H9 (cell line): ENCODE measurements around the gene MARK4. TPM values are rescaled to one million over a fixed set of nuclear protein-coding genes. Genes with fewer than 3 reads are reported as not detected.

Source experiments
- DNase-seq: peaks from one replicate; pipeline ENCODE4 v3.0.0-alpha.2; 2017
- H2AFZ ChIP-seq: one replicate; pipeline ENCODE4 v1.6.1; 2013; ENCODE audit warnings: mild to moderate bottlenecking, low read length, control low read depth, moderate library complexity
- H2AK5ac ChIP-seq: 2 replicates; pipeline ENCODE4 v1.6.1; 2013; ENCODE audit warnings: low read length, control low read depth, mixed read lengths; ENCODE audit not compliant: insufficient read length
- H2BK120ac ChIP-seq: one replicate; pipeline ENCODE4 v1.6.1; 2013; ENCODE audit warnings: low read depth, mild to moderate bottlenecking, low read length, control low read depth, inconsistent platforms; ENCODE audit not compliant: poor library complexity, severe bottlenecking
- H2BK12ac ChIP-seq: 2 replicates; pipeline ENCODE4 v1.6.1; 2013; ENCODE audit warnings: low read length, control low read depth, mixed read lengths, low read depth; ENCODE audit not compliant: insufficient read length
- H2BK15ac ChIP-seq: 2 replicates; pipeline ENCODE4 v1.6.1; 2013; ENCODE audit warnings: low read depth, low read length, control low read depth
- H2BK20ac ChIP-seq: one replicate; pipeline ENCODE4 v1.6.1; 2013; ENCODE audit warnings: low read depth, mild to moderate bottlenecking, low read length, control low read depth, inconsistent platforms; ENCODE audit not compliant: poor library complexity, severe bottlenecking
- H2BK5ac ChIP-seq: 2 replicates; pipeline ENCODE4 v1.6.1; 2013; ENCODE audit warnings: low read length, control low read depth, mixed read lengths; ENCODE audit not compliant: insufficient read length
- H3K14ac ChIP-seq: 2 replicates; pipeline ENCODE4 v1.6.1; 2013; ENCODE audit warnings: low read length, control low read depth; ENCODE audit not compliant: insufficient read depth
- H3K18ac ChIP-seq: 2 replicates; pipeline ENCODE4 v1.6.1; 2013; ENCODE audit warnings: low read depth, mild to moderate bottlenecking, mixed read lengths, low read length, control low read depth; ENCODE audit not compliant: insufficient read length
- H3K23ac ChIP-seq: 2 replicates; pipeline ENCODE4 v1.6.1; 2013; ENCODE audit warnings: low read length, control low read depth, mixed read lengths, low read depth; ENCODE audit not compliant: insufficient read length
- H3K23me2 ChIP-seq: 2 replicates; pipeline ENCODE4 v1.6.1; 2013; ENCODE audit warnings: low read depth, mild to moderate bottlenecking, mixed read lengths, low read length, control low read depth; ENCODE audit not compliant: insufficient read length, poor library complexity, severe bottlenecking
- H3K27ac ChIP-seq: 2 replicates; pipeline ENCODE4 v1.5.1; 2013; ENCODE audit warnings: low read length, control low read depth, mixed read lengths, low read depth; ENCODE audit not compliant: insufficient read length
- H3K27me3 ChIP-seq: 2 replicates; pipeline ENCODE4 v1.6.1; 2013; ENCODE audit warnings: low read length, control low read depth, inconsistent platforms; ENCODE audit not compliant: insufficient read depth
- H3K4ac ChIP-seq: 2 replicates; pipeline ENCODE4 v1.6.1; 2013; ENCODE audit warnings: low read depth, mild to moderate bottlenecking, control low read depth, inconsistent platforms, low read length, moderate library complexity
- H3K4me1 ChIP-seq: 2 replicates; pipeline ENCODE4 v1.6.1; 2013; ENCODE audit warnings: low read length, control low read depth, inconsistent platforms; ENCODE audit not compliant: insufficient read depth
- H3K4me2 ChIP-seq: 2 replicates; pipeline ENCODE4 v1.6.1; 2013; ENCODE audit warnings: low read length, control low read depth, mixed read lengths; ENCODE audit not compliant: insufficient read length, insufficient read depth
- H3K56ac ChIP-seq: 2 replicates; pipeline ENCODE4 v1.6.1; 2013; ENCODE audit warnings: low read depth, mild to moderate bottlenecking, mixed read lengths, low read length, control low read depth; ENCODE audit not compliant: insufficient read length
- H3K79me1 ChIP-seq: 2 replicates; pipeline ENCODE4 v1.6.1; 2013; ENCODE audit warnings: low read depth, mild to moderate bottlenecking, moderate library complexity, low read length, control low read depth, inconsistent platforms; ENCODE audit not compliant: insufficient read depth, poor library complexity, severe bottlenecking
- H3K79me2 ChIP-seq: 2 replicates; pipeline ENCODE4 v1.6.1; 2013; ENCODE audit warnings: low read length, control low read depth, inconsistent platforms; ENCODE audit not compliant: insufficient read depth
- H3K9ac ChIP-seq: 2 replicates; pipeline ENCODE4 v1.6.1; 2013; ENCODE audit warnings: low read length, control low read depth, mixed read lengths; ENCODE audit not compliant: insufficient read length; ENCODE audit errors: extremely low read depth
- H3K9me3 ChIP-seq: one replicate; pipeline ENCODE4 v1.6.1; 2013; ENCODE audit warnings: low read depth, low read length, inconsistent platforms; ENCODE audit not compliant: control insufficient read depth
- H3T11ph ChIP-seq: one replicate; pipeline ENCODE4 v1.6.1; 2013; ENCODE audit warnings: mild to moderate bottlenecking, low read length, control low read depth, inconsistent platforms
- H4K20me1 ChIP-seq: one replicate; pipeline ENCODE4 v1.6.1; 2013; ENCODE audit not compliant: control insufficient read depth, insufficient read length, insufficient read depth
- H4K5ac ChIP-seq: 2 replicates; pipeline ENCODE4 v1.6.1; 2013; ENCODE audit warnings: low read depth, mild to moderate bottlenecking, mixed read lengths, low read length, control low read depth; ENCODE audit not compliant: insufficient read length
- H4K8ac ChIP-seq: replicated peaks from 2 replicates; pipeline ENCODE4 v1.6.1; 2013; ENCODE audit warnings: low read length, control low read depth, mixed read lengths, low read depth; ENCODE audit not compliant: insufficient read length
- H4K91ac ChIP-seq: 2 replicates; pipeline ENCODE4 v1.6.1; 2013; ENCODE audit warnings: low read depth, mild to moderate bottlenecking, moderate library complexity, mixed read lengths, low read length, control low read depth; ENCODE audit not compliant: insufficient read length
- H3K27ac Mint-ChIP-seq, 3 experiments: 2 replicates in 2 of 3; 3 replicates in 1 of 3; pipeline ENCODE4 v1.8.0; 2020 to 2021; ENCODE audit warnings: mixed read lengths in 3 of 3, mild to moderate bottlenecking in 1 of 3, moderate library complexity in 1 of 3
- H3K27me3 Mint-ChIP-seq: 2 replicates; pipeline ENCODE4 v1.8.0; 2021; ENCODE audit warnings: low read depth, mild to moderate bottlenecking, moderate library complexity, mixed read lengths
- H3K36me3 Mint-ChIP-seq, 3 experiments: 2 replicates in 2 of 3; 3 replicates in 1 of 3; pipeline ENCODE4 v1.8.0; 2020 to 2021; ENCODE audit warnings: low read depth in 3 of 3, mixed read lengths in 3 of 3; ENCODE audit not compliant: insufficient read depth in 1 of 3
- H3K4me1 Mint-ChIP-seq, 2 experiments: 2 replicates each; pipeline ENCODE4 v1.8.0; 2020; ENCODE audit warnings: mixed read lengths in 2 of 2
- H3K4me3 Mint-ChIP-seq, 2 experiments: 2 replicates in 1 of 2; 3 replicates in 1 of 2; pipeline ENCODE4 v1.8.0; 2020 to 2021; ENCODE audit warnings: mild to moderate bottlenecking in 2 of 2, mixed read lengths in 2 of 2, moderate library complexity in 1 of 2
- H3K9me3 Mint-ChIP-seq, 2 experiments: 2 replicates in 1 of 2; 3 replicates in 1 of 2; pipeline ENCODE4 v1.8.0; 2020; ENCODE audit warnings: mild to moderate bottlenecking in 2 of 2, mixed read lengths in 2 of 2, moderate library complexity in 1 of 2
- CTCF ChIP-seq: fragments of 200-600 bp; sonication (generic); conservative IDR thresholded peaks from 3 replicates; pipeline ENCODE4 v1.8.0; 2021; ENCODE audit warnings: antibody characterized with exemption, mild to moderate bottlenecking
- WGBS: extraction: QIAGEN DNeasy Blood & Tissue Kit; methylation state at CpG from one replicate; pipeline ENCODE4 v1.1.7; 2013; ENCODE audit warnings: missing lambda C conversion rate, low lambda C conversion rate, mixed read lengths; ENCODE audit not compliant: insufficient read length; ENCODE audit errors: extremely low coverage; 5-methylcytosine and 5-hydroxymethylcytosine counted together
- total RNA-seq: library from RNA; stranded (reverse); gene quantifications from 2 replicates; pipeline ENCODE4 v1.2.1, GENCODE V29; 2021

Gene MARK4
- total RNA-seq, 1 experiment from 2014 or later, result 44.7 TPM

DNA sequence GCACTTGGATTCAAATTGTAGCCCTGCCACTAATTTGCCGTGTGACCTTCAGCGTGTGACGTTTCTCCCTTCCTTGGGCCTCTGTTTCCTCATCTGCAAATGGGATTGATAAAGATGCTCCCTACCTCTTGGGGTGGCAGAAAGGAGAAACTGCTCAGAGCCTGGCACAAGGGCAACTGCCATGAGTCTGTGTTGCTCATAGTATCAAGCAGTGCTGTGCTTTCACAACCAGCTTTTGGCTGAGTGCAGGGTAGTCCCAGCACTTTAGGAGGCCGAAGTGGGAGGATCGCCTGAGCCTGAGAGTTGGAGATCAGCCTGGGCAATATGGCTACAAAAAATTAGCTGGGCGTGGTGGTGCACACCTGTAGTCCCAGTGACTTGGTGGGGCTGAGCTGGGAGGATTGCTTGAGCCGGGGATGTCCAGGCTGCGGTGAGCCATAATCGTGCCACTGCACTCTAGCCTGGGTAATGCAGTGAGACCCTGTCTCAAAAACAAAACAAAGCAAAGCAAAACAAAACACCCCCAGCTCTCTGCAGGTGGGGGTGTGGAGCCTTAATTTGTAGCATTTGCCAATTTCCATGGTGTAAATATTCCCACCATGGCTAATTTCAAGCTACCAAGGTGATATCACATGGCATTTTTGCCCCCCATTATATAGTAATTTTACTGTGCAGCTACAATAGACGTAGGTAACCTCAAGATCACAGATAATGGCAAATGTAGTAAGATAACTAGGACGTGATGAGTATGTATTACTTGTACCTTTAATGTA is 1.6 kb upstream of the MARK4 start:
- Histone ChIP-seq H2BK20ac (no peak overlapping the region), H3K9ac (no peak overlapping the region), H3K9me3 (no peaks in the 10 kb centered on the region), H2BK5ac (no peak overlapping the region), H3T11ph (no peak overlapping the region), H3K79me2 (no peaks in the 10 kb centered on the region), H3K23ac (no peak overlapping the region), H2BK15ac (no peak overlapping the region), H3K27ac (no peak overlapping the region), H3K79me1 (peaks cover 7% of the 10 kb centered on the region), H4K5ac (no peak overlapping the region), H2AFZ (no peak overlapping the region), H4K20me1 (no peaks in the 10 kb centered on the region), H3K4me2 (no peak overlapping the region), H3K27me3 (peaks cover 2% of the 10 kb centered on the region; the same call in 1 of the 2 replicates), H4K91ac (no peak overlapping the region), H3K14ac (no peak overlapping the region), H2AK5ac (no peak overlapping the region), H2BK12ac (no peak overlapping the region), H3K4ac (no peak overlapping the region), H4K8ac (no peak overlapping the region), H2BK120ac (no peak overlapping the region), H3K18ac (no peak overlapping the region), H3K4me1 (no peaks in the 10 kb centered on the region), H3K23me2 (peaks cover 12% of the 10 kb centered on the region), H3K56ac (no peak overlapping the region)
- WGBS, result no CpG with 5 or more reads among the region's 11 CpGs
- Mint-ChIP-seq H3K4me3 (peak overlapping the region; percentile 21 to 87; a peak in 3 of 5 replicates), H3K27ac (no peak overlapping the region), H3K9me3 (no peaks in the 10 kb centered on the region; a peak in 2 of 5 replicates), H3K4me1 (peaks cover 24 to 26% of the 10 kb centered on the region in 2 experiments), H3K27me3 (peaks cover 37% of the 10 kb centered on the region), H3K36me3 (peaks cover 0 to 6% (median 3%) of the 10 kb centered on the region in 3 experiments; a peak in 3 of 7 replicates)
- DNase-seq, result no peak
- TF ChIP-seq CTCF, result no peak
